RCC 7860 (cell line): ENCODE results near the gene SLCO1B3.

Source experiments
- DNase-seq: peaks from one replicate; pipeline ENCODE4 v3.0.0-alpha.2; 2015; ENCODE audit warnings: low spot score
- FAIRE-seq: peaks from 2 replicates; lab custom pipeline; 2012; peaks lifted over from hg19 to GRCh38; lab: Jason Lieb, UNC

The SLCO1B3 gene

DNA sequence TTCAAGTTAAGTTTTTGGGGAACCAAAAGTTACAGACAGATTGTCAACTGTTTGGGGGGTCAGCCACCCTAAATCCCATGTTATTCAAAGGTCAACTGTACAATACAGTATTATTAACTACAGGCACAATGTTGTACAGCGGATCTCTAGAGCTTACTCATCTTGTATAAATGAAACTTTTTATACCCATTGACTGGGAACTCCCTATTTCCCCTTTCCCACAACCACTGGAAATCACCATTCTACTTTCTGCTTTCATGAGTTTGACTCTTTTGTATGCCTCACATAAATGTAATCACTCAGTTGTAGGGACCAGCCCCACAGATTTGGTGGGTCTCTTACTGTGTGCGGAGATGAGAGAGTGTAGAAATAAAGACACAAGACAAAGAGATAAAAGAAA is 57.8 kb downstream of the SLCO1B3 start:
- no peak for FAIRE-seq
- no peak for DNase-seq

DNA sequence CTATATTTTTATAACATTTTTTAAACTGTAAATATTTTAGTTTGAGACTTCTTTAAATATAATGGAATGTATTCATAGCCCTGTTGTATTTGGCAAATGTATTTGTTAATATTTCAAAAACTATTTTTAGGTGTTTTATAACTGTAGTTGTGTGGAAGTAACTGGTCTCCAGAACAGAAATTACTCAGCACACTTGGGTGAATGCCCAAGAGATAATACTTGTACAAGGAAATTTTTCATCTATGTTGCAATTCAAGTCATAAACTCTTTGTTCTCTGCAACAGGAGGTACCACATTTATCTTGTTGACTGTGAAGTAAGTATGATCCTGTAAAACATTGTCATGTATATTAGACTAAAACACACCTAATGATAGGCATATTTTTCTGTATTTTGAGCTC is 72.8 kb downstream of the SLCO1B3 start:
- DNase-seq (no peak), FAIRE-seq (no peak)

DNA sequence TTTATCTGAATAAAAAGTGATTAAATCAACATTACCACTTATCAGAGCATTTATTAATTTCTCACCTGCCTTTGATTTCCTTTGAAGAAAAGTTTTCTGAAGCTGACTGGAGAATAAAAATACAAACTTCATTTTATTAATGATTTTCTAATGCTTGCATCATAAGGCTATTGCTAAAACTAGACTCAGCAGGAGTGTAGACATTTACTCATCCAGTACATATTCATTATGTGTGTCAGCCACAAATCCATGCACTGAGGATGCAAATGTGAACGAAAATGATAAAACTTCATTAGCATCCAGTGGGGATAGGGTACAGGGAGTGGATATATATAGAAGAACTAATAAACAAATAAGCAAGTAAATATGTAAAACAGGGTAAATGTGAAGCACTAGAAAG is 74.6 kb downstream of the SLCO1B3 start:
- no peak for DNase-seq
- FAIRE-seq = no peak

DNA sequence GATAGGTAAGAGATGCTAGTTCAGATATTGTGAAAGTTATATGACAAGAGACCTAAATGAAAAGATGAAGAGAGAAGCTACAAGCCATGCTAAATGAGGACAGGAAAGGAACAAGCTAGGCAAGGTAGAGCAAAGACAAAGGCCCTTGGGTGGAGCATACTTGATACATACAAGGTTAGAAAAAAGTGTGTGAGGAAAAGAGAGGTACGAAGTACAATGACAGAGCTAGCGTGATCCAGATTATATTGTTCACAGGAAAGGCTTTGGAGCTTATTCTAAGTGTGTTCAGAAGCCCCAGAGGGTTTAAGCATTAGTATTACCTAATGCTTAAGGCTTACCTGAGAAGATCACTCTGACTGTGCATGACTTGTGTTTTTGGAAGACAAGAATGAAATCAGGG is 75.0 kb downstream of the SLCO1B3 start:
- DNase-seq (no peak), FAIRE-seq (no peak)

DNA sequence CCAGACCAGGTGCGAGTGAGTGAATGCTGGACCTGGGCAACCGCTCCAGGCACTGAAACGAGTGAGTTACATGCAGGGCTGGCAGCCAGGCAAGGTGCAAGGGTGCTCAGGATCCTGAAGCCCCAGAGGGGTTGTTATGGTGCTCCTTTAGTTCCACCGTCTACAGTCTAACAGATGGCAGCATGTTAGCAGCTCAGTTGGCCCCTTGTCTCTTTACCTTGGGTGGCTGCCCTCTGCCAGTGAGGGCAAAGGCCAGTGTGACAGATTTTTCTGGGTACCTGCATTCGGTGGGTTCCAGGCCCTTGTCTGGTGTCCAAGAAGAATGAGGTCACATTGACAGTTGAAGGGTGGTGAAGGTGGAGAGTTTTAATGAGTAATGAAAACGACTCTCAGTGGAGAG is 106.8 kb downstream of the SLCO1B3 start:
- FAIRE-seq (no peak), DNase-seq (no peak)

DNA sequence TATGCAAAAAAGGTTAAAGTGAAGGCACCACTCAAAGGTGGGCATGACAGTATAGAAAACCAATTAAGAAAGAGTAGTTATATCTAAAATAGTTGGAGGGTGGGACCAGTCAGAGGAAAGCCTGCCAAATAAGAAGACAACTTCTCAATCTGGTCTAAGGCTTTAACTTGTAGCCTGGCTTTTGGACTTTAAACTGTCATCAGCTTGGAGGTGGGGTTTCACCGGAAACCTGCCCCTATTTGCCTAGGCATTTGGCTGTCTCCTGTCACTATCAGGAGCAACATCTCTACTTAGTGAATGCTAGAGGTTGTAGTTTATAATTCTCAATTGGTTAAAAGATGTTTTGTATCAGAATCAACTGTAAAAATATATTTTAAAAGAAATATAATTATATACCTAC is 107.3 kb downstream of the SLCO1B3 start:
- DNase-seq (no peak), FAIRE-seq (no peak)

DNA sequence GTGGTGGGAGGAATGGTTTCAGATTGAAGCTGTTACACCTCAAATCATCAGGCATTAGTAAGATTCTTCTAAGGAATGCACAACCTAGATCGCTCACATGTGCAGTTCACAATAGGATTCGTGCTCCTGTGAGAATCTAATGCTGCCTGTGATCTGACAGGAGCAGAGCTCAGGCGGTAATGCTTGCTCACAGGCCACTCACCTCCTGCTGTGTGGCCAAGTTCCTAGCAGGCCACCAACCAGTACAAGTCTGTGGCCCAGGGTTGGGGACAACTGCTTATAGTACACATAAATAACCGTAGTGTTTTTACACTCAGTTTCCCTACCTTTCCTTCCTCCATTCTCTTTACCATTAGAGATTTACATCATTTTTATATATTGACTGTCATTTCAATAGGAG is 121.4 kb downstream of the SLCO1B3 start:
- DNase-seq = no peak
- FAIRE-seq = no peak

DNA sequence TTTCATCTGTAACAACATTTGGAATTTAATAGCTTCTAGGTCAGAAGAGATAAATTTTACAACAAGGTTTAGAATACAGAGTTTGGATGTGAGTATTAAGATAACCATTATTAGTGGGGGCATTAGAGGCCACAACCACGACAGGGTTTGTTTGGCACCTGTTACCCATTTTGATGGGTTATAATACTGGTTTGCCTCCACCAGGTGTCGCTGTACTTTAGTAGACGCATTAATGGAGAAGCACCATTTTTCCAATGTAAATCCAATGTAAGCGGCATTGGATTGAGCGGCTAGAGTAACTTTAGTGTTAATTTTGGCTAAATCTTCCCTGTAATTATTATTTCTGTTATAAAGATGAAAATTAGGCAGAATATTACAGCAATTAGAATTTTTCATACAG is 136.2 kb downstream of the SLCO1B3 start:
- DNase-seq (no peak), FAIRE-seq (peak; percentile 10)

DNA sequence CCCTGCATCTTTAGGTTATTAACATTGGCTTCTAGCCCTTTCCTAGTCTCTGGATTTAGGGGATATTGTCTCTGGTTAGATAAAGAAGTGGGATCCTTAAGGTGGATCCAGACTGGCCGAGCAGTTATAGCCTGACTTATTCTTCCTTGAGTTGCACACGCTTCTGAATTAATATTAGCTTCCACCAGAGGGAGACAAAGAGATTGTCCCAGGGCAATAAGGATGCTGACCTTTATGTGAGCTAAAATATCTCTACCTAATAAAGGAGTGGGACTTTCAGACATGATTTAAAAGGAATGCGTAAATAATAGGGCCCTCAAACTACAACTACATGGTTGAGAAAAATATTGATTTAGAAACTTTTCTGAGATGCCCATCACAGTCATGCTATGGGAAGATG is 139.7 kb downstream of the SLCO1B3 start:
- FAIRE-seq (no peak), DNase-seq (peak; percentile 25)

DNA sequence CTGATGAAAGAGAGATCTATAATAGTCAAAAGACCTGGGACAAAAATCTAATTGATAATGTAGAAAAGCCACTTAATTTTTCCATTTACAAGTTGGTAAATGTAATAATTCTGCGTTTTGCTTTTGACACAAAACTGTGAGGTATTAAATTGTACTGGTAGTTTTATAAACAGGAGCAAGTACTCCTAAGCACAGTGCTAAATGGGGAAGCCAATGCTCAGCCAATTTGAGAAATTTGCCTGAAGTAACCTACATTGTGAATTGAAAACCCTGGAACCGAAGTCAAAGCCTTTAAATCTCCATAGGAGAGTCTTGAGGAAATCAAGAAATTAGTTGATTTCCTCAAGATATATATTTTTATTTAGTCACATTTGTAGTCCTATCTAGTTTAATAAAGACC is 152.8 kb downstream of the SLCO1B3 start:
- no peak for DNase-seq
- FAIRE-seq = no peak

DNA sequence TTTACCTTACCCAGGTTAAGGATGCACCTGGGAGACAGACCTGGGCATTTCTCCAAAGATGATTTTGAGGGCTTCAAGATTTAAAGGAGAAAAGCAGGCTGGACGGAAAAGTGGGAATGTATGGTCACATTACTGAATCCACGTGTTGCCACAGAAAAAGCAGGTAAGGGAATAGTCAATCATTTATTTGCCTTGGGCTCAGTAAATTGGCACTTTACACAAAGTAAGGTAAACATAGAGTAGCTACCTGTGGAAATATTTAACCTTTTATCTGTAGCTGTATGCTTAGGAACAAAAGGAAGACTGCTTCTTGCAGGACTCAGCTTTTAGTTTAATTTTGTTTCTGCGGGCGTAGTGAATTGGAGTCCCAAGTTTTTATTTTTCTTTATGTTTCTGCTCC is 153.3 kb downstream of the SLCO1B3 start:
- FAIRE-seq (no peak), DNase-seq (no peak)
